ENCODE data around the gene OR6Q1.
"Not testable (repeated sequence)": the region's sequence is repeated elsewhere in the genome, so short reads cannot be mapped to it uniquely, and the experiment has no call there.

- TF ChIP-seq STAG1 (CRISPR knock-in tag; IDR thresholded peaks at IDR 0.05); CTCF (CRISPR knock-in tag; IDR thresholded peaks at IDR 0.05); MLX (CRISPR knock-in tag; IDR thresholded peaks at IDR 0.05); ZC3H4 (CRISPR knock-in tag; IDR thresholded peaks at IDR 0.05; ENCODE audit: borderline replicate concordance); TIGD3 (CRISPR knock-in tag; IDR thresholded peaks at IDR 0.05; ENCODE audit: borderline replicate concordance); BCL3 (CRISPR knock-in tag; IDR thresholded peaks at IDR 0.05); ZNF660 (CRISPR knock-in tag; IDR thresholded peaks at IDR 0.05; ENCODE audit: borderline replicate concordance, low read depth); FOXK2 (IDR thresholded peaks at IDR 0.05); ZBTB4 (CRISPR knock-in tag; IDR thresholded peaks at IDR 0.05; ENCODE audit: borderline replicate concordance); MNT (IDR thresholded peaks at IDR 0.05); CEBPB (IDR thresholded peaks at IDR 0.05; ENCODE audit: borderline replicate concordance, low read depth, low read length); POLR2A (IDR thresholded peaks at IDR 0.05; ENCODE audit: insufficient read depth in 1 of 2, low read depth in 2 of 2, low read length in 2 of 2): not testable (repeated sequence)
These were observed 31.2 kb upstream of the OR6Q1 start for GRCh38 chr11:57999523-57999922.
